Stomach smooth muscle (tissue), 2 donors: ENCODE data around the gene WAS.
"Not testable (repeated sequence)": the region's sequence is repeated elsewhere in the genome, so short reads cannot be mapped to it uniquely, and the experiment has no call there.

Experiments
- H3K27ac ChIP-seq: one replicate; pipeline ENCODE4 v1.7.0; 2013; ENCODE audit warnings: mild to moderate bottlenecking, low read length, inconsistent platforms
- H3K27me3 ChIP-seq, 2 donors: one replicate each; pipeline ENCODE4 v1.7.0; 2013; ENCODE audit warnings: low read length in 2 of 2; ENCODE audit not compliant: insufficient read depth in 2 of 2, control insufficient read depth in 1 of 2
- H3K36me3 ChIP-seq, 2 donors: one replicate each; pipeline ENCODE4 v1.7.0; 2013; ENCODE audit warnings: low read length in 2 of 2; ENCODE audit not compliant: control insufficient read depth in 2 of 2, insufficient read depth in 2 of 2
- H3K4me1 ChIP-seq: one replicate; pipeline ENCODE4 v1.7.0; 2013; ENCODE audit warnings: low read length; ENCODE audit not compliant: control insufficient read depth, insufficient read depth
- H3K4me3 ChIP-seq, 2 donors: one replicate each; pipeline ENCODE4 v1.7.0; 2013; ENCODE audit warnings: low read length in 2 of 2
- H3K9ac ChIP-seq, 2 donors: one replicate each; pipeline ENCODE4 v1.7.0; 2013; ENCODE audit warnings: low read length in 2 of 2, mild to moderate bottlenecking in 1 of 2
- H3K9me3 ChIP-seq, 2 donors: one replicate each; pipeline ENCODE4 v1.7.0; 2013; ENCODE audit warnings: low read length in 2 of 2; ENCODE audit not compliant: control insufficient read depth in 2 of 2
- donor health status: healthy.
- donor health status: Pancreatic carcinoma.

Gene WAS

GRCh38 chrX:48684134-48684533 is 535 bp downstream of the WAS start:
- Histone ChIP-seq H3K27ac (no peak overlapping the region), H3K4me3 (no peak overlapping the region)

GRCh38 chrX:48685416-48685815 is 1.8 kb downstream of the WAS start:
- H3K27me3 ChIP-seq, result peaks cover 0 to 25% of the 10 kb centered on the region in 2 donors
- H3K4me3 ChIP-seq, result no peak overlapping the region
- H3K9me3 ChIP-seq, result no peaks in the 10 kb centered on the region
- H3K4me1 ChIP-seq, result no peaks in the 10 kb centered on the region
- no peak overlapping the region for H3K9ac ChIP-seq
- no peak overlapping the region for H3K27ac ChIP-seq
- H3K36me3 ChIP-seq, result no peaks in the 10 kb centered on the region

More at GRCh38 chrX:48684134-48684533, 535 bp downstream of the WAS start:
- Histone ChIP-seq H3K9ac (no peak overlapping the region), H3K27me3 (peaks cover 0 to 25% of the 10 kb centered on the region in 2 donors), H3K9me3 (no peaks in the 10 kb centered on the region), H3K4me1 (no peaks in the 10 kb centered on the region), H3K36me3 (no peaks in the 10 kb centered on the region)

GRCh38 chrX:48688531-48689150 is 5.0 kb downstream of the WAS start:
- Histone ChIP-seq H3K9ac (no peak overlapping the region), H3K4me1 (no peaks in the 10 kb centered on the region), H3K27ac (no peak overlapping the region), H3K36me3 (no peaks in the 10 kb centered on the region), H3K4me3 (no peak overlapping the region), H3K27me3 (peaks cover 0 to 26% of the 10 kb centered on the region in 2 donors), H3K9me3 (no peaks in the 10 kb centered on the region)

GRCh38 chrX:48689208-48689920 is 5.8 kb downstream of the WAS start:
- no peak overlapping the region for H3K27ac ChIP-seq
- H3K9me3 ChIP-seq, result no peaks in the 10 kb centered on the region
- peaks cover 0 to 23% of the 10 kb centered on the region in 2 donors for H3K27me3 ChIP-seq
- no peaks in the 10 kb centered on the region for H3K4me1 ChIP-seq
- no peaks in the 10 kb centered on the region for H3K36me3 ChIP-seq
- no peak overlapping the region for H3K9ac ChIP-seq
- H3K4me3 ChIP-seq, result no peak overlapping the region

- not testable (repeated sequence) for H3K27ac ChIP-seq, H3K36me3 ChIP-seq, H3K4me1 ChIP-seq, H3K4me3 ChIP-seq, H3K9ac ChIP-seq, H3K9me3 ChIP-seq
- peaks cover 0 to 18% of the 10 kb centered on the region in 2 donors for H3K27me3 ChIP-seq
Measured at GRCh38 chrX:48691746-48692145, 8.1 kb downstream of the WAS start.

- Histone ChIP-seq H3K36me3 (peaks cover 0 to 4% of the 10 kb centered on the region in 2 donors), H3K4me1 (peaks cover 13% of the 10 kb centered on the region), H3K4me3 (no peak overlapping the region), H3K27me3 (peaks cover 0 to 12% of the 10 kb centered on the region in 2 donors), H3K9me3 (no peaks in the 10 kb centered on the region), H3K9ac (peak overlapping the region; percentile 89), H3K27ac (peak overlapping the region; percentile 91)
Measured at GRCh38 chrX:48694776-48695533, 11.4 kb downstream of the WAS start.

GRCh38 chrX:48695534-48695896 is 11.9 kb downstream of the WAS start:
- Histone ChIP-seq H3K9ac (peak overlapping the region; percentile 89), H3K27ac (peak overlapping the region; percentile 91), H3K36me3 (peaks cover 0 to 5% of the 10 kb centered on the region in 2 donors), H3K27me3 (peaks cover 0 to 12% of the 10 kb centered on the region in 2 donors), H3K9me3 (no peaks in the 10 kb centered on the region), H3K4me3 (peak overlapping the region; percentile 73 to 78), H3K4me1 (peaks cover 13% of the 10 kb centered on the region)

- Histone ChIP-seq H3K36me3 (peaks cover 3 to 9% of the 10 kb centered on the region in 2 donors), H3K9ac (peak overlapping the region; percentile 89), H3K27ac (peak overlapping the region; percentile 91), H3K4me1 (peaks cover 13% of the 10 kb centered on the region), H3K4me3 (peak overlapping the region; percentile 73 to 78), H3K27me3 (peaks cover 0 to 12% of the 10 kb centered on the region in 2 donors), H3K9me3 (no peaks in the 10 kb centered on the region)
Measured at GRCh38 chrX:48695925-48696300, 12.3 kb downstream of the WAS start.

GRCh38 chrX:48696301-48696908 is 12.8 kb downstream of the WAS start, which contains the start of gene SUV39H1:
SUV39H1 (plus strand) TSS chrX:48696734; CDS start chrX:48696785, 51 bp downstream.
- peaks cover 4 to 12% of the 10 kb centered on the region in 2 donors for H3K36me3 ChIP-seq

GRCh38 chrX:48696909-48697727 is 13.5 kb downstream of the WAS start:
- Histone ChIP-seq H3K4me3 (peak overlapping the region; percentile 49 to 71), H3K36me3 (peaks cover 4 to 16% of the 10 kb centered on the region in 2 donors), H3K27me3 (peaks cover 0 to 10% of the 10 kb centered on the region in 2 donors), H3K4me1 (peaks cover 13% of the 10 kb centered on the region), H3K9me3 (no peaks in the 10 kb centered on the region), H3K9ac (peak overlapping the region; percentile 58 to 59), H3K27ac (peak overlapping the region; percentile 91)

More at GRCh38 chrX:48696301-48696908, 12.8 kb downstream of the WAS start, which contains the start of gene SUV39H1:
- H3K9ac ChIP-seq, result peak within 1 kb of the TSS; percentile 89
- H3K9me3 ChIP-seq, result no peaks in the 10 kb centered on the region
- peak within 1 kb of the TSS; percentile 73 to 78 for H3K4me3 ChIP-seq
- peak within 1 kb of the TSS; percentile 91 for H3K27ac ChIP-seq
- H3K27me3 ChIP-seq, result peaks cover 0 to 12% of the 10 kb centered on the region in 2 donors
- H3K4me1 ChIP-seq, result peaks cover 13% of the 10 kb centered on the region
